Endothelial cell of umbilical vein (primary cell): ENCODE measurements around the gene SKP1. TPM values are rescaled to one million over a fixed set of nuclear protein-coding genes. Genes with fewer than 3 reads are reported as not detected.

Source experiments
- BruUV-seq: library from RNA; stranded (reverse); fragments of 400-500 nt; replicated peaks from 2 replicates; lab custom pipeline; 2021; lab: Mats Ljungman, UMichigan
- CTCF ChIA-PET: fragments of 300-600, 350-600 bp; sonication (Branson Sonifier 250); formaldehyde crosslinking; loops from one replicate; lab custom pipeline; 2021; ENCODE audit warnings: antibody characterized with exemption, inconsistent platforms; lab: Charles Lee
- POLR2A ChIA-PET: fragments of 300-600, 350-600 bp; sonication (Branson Sonifier 250); formaldehyde crosslinking; loops from one replicate; lab custom pipeline; 2021; ENCODE audit warnings: antibody characterized with exemption, inconsistent platforms; lab: Charles Lee
- DNase-seq: peaks from one replicate; pipeline ENCODE4 v3.0.0-alpha.2; 2011; ENCODE audit warnings: low read depth, low spot score
- FAIRE-seq: peaks from 2 replicates; lab custom pipeline; 2011; peaks lifted over from hg19 to GRCh38; lab: Jason Lieb, UNC
- H2AFZ ChIP-seq: 2 replicates; pipeline ENCODE4 v1.6.0; 2012; ENCODE audit warnings: low read depth, low read length, control low read depth, inconsistent platforms
- H3K27ac ChIP-seq: 2 replicates; pipeline ENCODE4 v1.5.1; 2011; ENCODE audit warnings: low read depth, mild to moderate bottlenecking, control low read depth, low read length, moderate library complexity; ENCODE audit not compliant: insufficient read depth
- H3K27me3 ChIP-seq, 2 experiments: 2 replicates each; pipeline versions ENCODE4 v1.6.0 to v1.6.1; 2011; ENCODE audit warnings: low read length in 2 of 2, mixed read lengths in 1 of 2; ENCODE audit not compliant: control insufficient read depth in 2 of 2, insufficient read depth in 2 of 2
- H3K36me3 ChIP-seq, 2 experiments: 2 replicates in 1 of 2; 3 replicates in 1 of 2; pipeline ENCODE4 v1.5.1; 2011; ENCODE audit warnings: low read length in 2 of 2, mild to moderate bottlenecking in 1 of 2, moderate library complexity in 1 of 2; ENCODE audit not compliant: control insufficient read depth in 2 of 2, insufficient read depth in 2 of 2; ENCODE audit errors: extremely low read depth in 1 of 2
- H3K4me1 ChIP-seq: 3 replicates; pipeline ENCODE4 v1.5.1; 2011; ENCODE audit warnings: mild to moderate bottlenecking, low read length; ENCODE audit not compliant: control insufficient read depth, insufficient read depth; ENCODE audit errors: extremely low read depth
- H3K4me2 ChIP-seq: 2 replicates; pipeline ENCODE4 v1.6.1; 2011; ENCODE audit warnings: low read length, control low read depth, mixed read lengths; ENCODE audit not compliant: insufficient read depth
- H3K4me3 ChIP-seq, 3 experiments: fragments of 200-600 bp in 1 of 3; sonication (generic), shearing (Covaris generic) in 1 of 3; replicated peaks in 1 of 3; 2 replicates each; pipeline ENCODE4 v1.5.1; 2011 to 2016; ENCODE audit warnings: control low read depth in 3 of 3, low read length in 3 of 3, mild to moderate bottlenecking in 2 of 3, inconsistent platforms in 1 of 3, low read depth in 1 of 3, moderate library complexity in 1 of 3; ENCODE audit not compliant: insufficient read depth in 1 of 3
- H3K79me2 ChIP-seq: 2 replicates; pipeline ENCODE4 v1.6.0; 2012; ENCODE audit warnings: low read length, inconsistent platforms; ENCODE audit not compliant: control insufficient read depth, insufficient read depth
- H3K9ac ChIP-seq: replicated peaks from 2 replicates; pipeline ENCODE3; 2011; ENCODE audit warnings: low read length, control low read depth; ENCODE audit not compliant: insufficient read depth; ENCODE audit errors: extremely low read depth
- H3K9me1 ChIP-seq: replicated peaks from 3 replicates; pipeline ENCODE4 v1.6.0; 2011; ENCODE audit warnings: mild to moderate bottlenecking, low read length; ENCODE audit not compliant: control insufficient read depth, insufficient read depth; ENCODE audit errors: extremely low read depth
- H3K9me3 ChIP-seq: replicated peaks from 2 replicates; pipeline ENCODE4 v1.5.1; 2012; ENCODE audit warnings: low read length, inconsistent platforms; ENCODE audit not compliant: control insufficient read depth, insufficient read depth
- H4K20me1 ChIP-seq: replicated peaks from 2 replicates; pipeline ENCODE3; 2011; ENCODE audit warnings: mild to moderate bottlenecking, low read length; ENCODE audit not compliant: control insufficient read depth, insufficient read depth; ENCODE audit errors: extremely low read depth
- CTCF ChIP-seq, 2 donors: IDR thresholded peaks; 1 replicate in 1 of 2; 2 replicates in 1 of 2; pipeline ENCODE4 v1.5.1; 2011; ENCODE audit warnings: low read length in 2 of 2, mild to moderate bottlenecking in 2 of 2, moderate library complexity in 2 of 2, control low read depth in 1 of 2, inconsistent platforms in 1 of 2, low read depth in 1 of 2; ENCODE audit not compliant: insufficient read depth in 1 of 2; ENCODE audit errors: extremely low read depth in 1 of 2
- EZH2 ChIP-seq: IDR thresholded peaks from 2 replicates; pipeline ENCODE4 v1.6.1; 2012; ENCODE audit warnings: borderline replicate concordance, low read depth, mild to moderate bottlenecking, moderate library complexity, low read length, inconsistent platforms; ENCODE audit not compliant: severe bottlenecking
- GATA2 ChIP-seq: IDR thresholded peaks from 2 replicates; pipeline ENCODE4 v1.7.0; 2011; ENCODE audit warnings: low read depth, mild to moderate bottlenecking, moderate library complexity, mixed read lengths, low read length; ENCODE audit not compliant: insufficient read length, insufficient read depth
- JUN ChIP-seq: IDR thresholded peaks from 2 replicates; pipeline ENCODE4 v1.6.1; 2011; ENCODE audit warnings: borderline replicate concordance, low read depth; ENCODE audit not compliant: insufficient read length, insufficient read depth
- MYC ChIP-seq: IDR thresholded peaks from one replicate; pipeline ENCODE4 v1.6.1; 2011; ENCODE audit warnings: mild to moderate bottlenecking, low read depth, low read length
- POLR2A ChIP-seq: IDR thresholded peaks from 2 replicates; pipeline ENCODE4 v1.6.1; 2012; ENCODE audit warnings: low read depth, mild to moderate bottlenecking, control low read depth, low read length
- dilution Hi-C: fragments of 300-500 bp; cut with MboI; formaldehyde crosslinking; loops from one replicate; pipeline ENCODE4 v1.15.0; 2019; ENCODE audit warnings: low sequenced_read_pairs; ENCODE audit not compliant: extremely low pct_ligation_motif_present
- intact Hi-C: fragments of 100-400 bp; cut with micrococcal nuclease; formaldehyde crosslinking; loops from one replicate; pipeline ENCODE4 v1.10.0; 2022
- polyA plus RNA-seq, 4 experiments: library from polyadenylated mRNA; depleted of rRNA in 3 of 4; stranded (reverse) in 3 of 4; unstranded in 1 of 4; fragments of >200 nt; gene quantifications; 2 replicates each; pipeline versions ENCODE4 v1.2.1 to v1.2.3, GENCODE V29; 2011 to 2012; ENCODE audit warnings: missing spikeins in 1 of 4
- total RNA-seq: library from RNA; stranded (reverse); gene quantifications from 2 replicates; pipeline ENCODE4 v1.2.3, GENCODE V29; 2021
- TF ChIP-seq, protein P1 (sequence below): IDR thresholded peaks from 2 replicates; pipeline ENCODE4 v1.6.1; 2011; ENCODE audit not compliant: insufficient read depth, insufficient read length

Gene SKP1
- total and polyA plus RNA-seq, 2 donors (not counting 3 experiments of a cell fraction or from before 2014, with no cell fraction given) = 214 to 320 TPM

GRCh38 chr5:134103397-134103796 is 73.4 kb downstream of the SKP1 start:
- TF ChIP-seq, protein P1, sequence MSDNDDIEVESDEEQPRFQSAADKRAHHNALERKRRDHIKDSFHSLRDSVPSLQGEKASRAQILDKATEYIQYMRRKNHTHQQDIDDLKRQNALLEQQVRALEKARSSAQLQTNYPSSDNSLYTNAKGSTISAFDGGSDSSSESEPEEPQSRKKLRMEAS = no peak
- no peak for TF ChIP-seq MYC
- no peak for TF ChIP-seq EZH2
- no peak for TF ChIP-seq GATA2
- dilution Hi-C loops = no loop called here
- H4K20me1 ChIP-seq = no peaks in the 10 kb centered on the region
- H3K27me3 ChIP-seq = no peaks in the 10 kb centered on the region
- no peaks in the 10 kb centered on the region for H3K36me3 ChIP-seq
- intact Hi-C loops = loop anchor here (2.0 kb wide), 1 partner anchor 65 kb away; no protein-coding TSS in a partner anchor
- no peak overlapping the region for H3K9ac ChIP-seq
- DNase-seq = no peak
- no peaks in the 10 kb centered on the region for H3K4me1 ChIP-seq
- H3K79me2 ChIP-seq = no peaks in the 10 kb centered on the region
- no peak for FAIRE-seq
- H3K4me3 ChIP-seq = no peak overlapping the region
- ChIA-PET POLR2A (no interaction called here), CTCF (interaction anchor here (4.9 to 6.7 kb wide), 2 partner anchors 38 to 185 kb away, joined by 24 to 132 read pairs; no protein-coding TSS in a partner anchor)
- H3K27ac ChIP-seq = no peak overlapping the region
- H3K4me2 ChIP-seq = no peak overlapping the region
- H3K9me3 ChIP-seq = no peaks in the 10 kb centered on the region
- no TSS peak for BruUV-seq
- H3K9me1 ChIP-seq = no peaks in the 10 kb centered on the region
- no peak overlapping the region for H2AFZ ChIP-seq

DNA sequence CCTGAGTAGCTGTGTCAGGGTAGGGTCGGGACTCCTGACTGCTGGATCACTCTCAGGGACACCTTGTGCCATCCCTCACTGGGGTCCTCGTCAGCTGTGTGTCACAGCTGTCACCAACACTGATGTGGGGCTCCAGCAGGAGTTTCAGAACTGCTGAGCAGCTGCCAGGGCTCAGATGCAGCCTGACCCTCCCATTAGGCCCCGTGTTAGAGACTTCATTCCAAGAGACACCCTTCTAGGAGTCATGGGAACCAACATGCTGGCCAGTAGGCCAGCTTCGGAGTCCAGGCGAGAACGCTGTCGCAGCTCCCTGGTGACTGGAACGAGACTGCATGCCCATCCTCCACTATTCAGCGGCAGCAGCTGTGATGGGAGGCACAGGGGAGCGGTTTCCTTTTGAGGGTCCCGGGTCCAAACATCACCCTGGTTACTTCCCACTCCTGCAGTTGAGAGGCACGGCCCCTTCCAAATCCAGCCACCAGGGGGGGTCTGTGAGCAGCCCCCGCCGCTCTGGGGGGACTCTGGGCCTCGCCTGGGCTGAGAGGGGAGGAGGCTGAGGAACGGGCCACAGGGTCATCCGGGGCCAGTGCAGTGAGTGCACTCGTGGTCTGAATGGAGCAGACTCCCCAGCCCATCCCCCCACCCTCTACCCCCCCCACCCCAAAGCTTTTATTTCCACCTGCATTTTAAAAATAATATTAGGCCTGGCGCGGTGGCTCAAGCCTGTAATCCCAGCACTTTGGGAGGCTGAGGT is 74.9 kb downstream of the SKP1 start:
- no TSS peak for BruUV-seq
- Histone ChIP-seq H3K4me2 (no peak overlapping the region), H2AFZ (no peak overlapping the region), H4K20me1 (no peaks in the 10 kb centered on the region), H3K9me1 (no peaks in the 10 kb centered on the region), H3K4me3 (no peak overlapping the region), H3K27me3 (peaks cover 0 to under 1% of the 10 kb centered on the region in 2 experiments), H3K9me3 (no peaks in the 10 kb centered on the region), H3K27ac (no peak overlapping the region), H3K79me2 (no peaks in the 10 kb centered on the region), H3K36me3 (no peaks in the 10 kb centered on the region), H3K4me1 (no peaks in the 10 kb centered on the region), H3K9ac (no peak overlapping the region)
- peak; percentile 61 for FAIRE-seq
- intact Hi-C loops = loop anchor here (1.0 to 2.0 kb wide), 4 partner anchors 12 to 187 kb away; partner anchors contain the start of gene TCF7
- DNase-seq = peak; percentile 48
- POLR2A ChIA-PET = interaction anchor here (0.6 kb wide), 1 partner anchor 37 kb away, joined by 3 read pairs; no protein-coding TSS in a partner anchor
- no peak for TF ChIP-seq JUN
- TF ChIP-seq POLR2A = no peak
- no peak for TF ChIP-seq EZH2
- TF ChIP-seq CTCF (IDR thresholded peaks at IDR 0.05; ENCODE audit: extremely low read depth in 1 of 2, insufficient read depth in 1 of 2, low read depth in 1 of 2, low read length in 2 of 2) = peak; percentile 85 to 97
- CTCF ChIA-PET = interaction anchor here (0.6 to 6.7 kb wide), 19 partner anchors 10 to 1393 kb away, joined by 3 to 132 read pairs (median 5); partner anchors contain the start of gene TCF7
- dilution Hi-C loops = no loop called here
